HG03280 (cell line): ENCODE data around the gene DNAH17.

ENCODE experiments used
- ATAC-seq: cut with Tn5 transposase; IDR thresholded peaks from one replicate; pipeline ENCODE4 v1.9.1; 2021; ENCODE audit warnings: mild to moderate bottlenecking, moderate library complexity; ENCODE audit not compliant: unreplicated experiment

The DNAH17 gene

GRCh38 chr17:78547035-78547434 lies 30.2 kb downstream of the DNAH17 start:
- no peak for ATAC-seq

- ATAC-seq, result no peak
These were observed 30.7 kb downstream of the DNAH17 start for GRCh38 chr17:78546476-78546875.

GRCh38 chr17:78544881-78545755 lies 32.1 kb downstream of the DNAH17 start:
- no peak for ATAC-seq

- no peak for ATAC-seq
These were observed 35.5 kb downstream of the DNAH17 start for GRCh38 chr17:78541488-78542206.

- ATAC-seq, result no peak
These were observed 37.4 kb downstream of the DNAH17 start for GRCh38 chr17:78539781-78540180.

- no peak for ATAC-seq
These were observed 39.0 kb downstream of the DNAH17 start for GRCh38 chr17:78538033-78538776.

- ATAC-seq, result no peak
These were observed 39.9 kb downstream of the DNAH17 start for GRCh38 chr17:78537217-78537860.

- ATAC-seq, result no peak
These were observed 41.7 kb downstream of the DNAH17 start for GRCh38 chr17:78535273-78536197.

GRCh38 chr17:78534492-78535272 lies 42.5 kb downstream of the DNAH17 start:
- no peak for ATAC-seq

GRCh38 chr17:78532922-78533640 lies 44.1 kb downstream of the DNAH17 start:
- ATAC-seq, result no peak

GRCh38 chr17:78532311-78532710 lies 44.9 kb downstream of the DNAH17 start:
- ATAC-seq, result no peak

GRCh38 chr17:78530675-78531074 lies 46.5 kb downstream of the DNAH17 start:
- ATAC-seq, result no peak

GRCh38 chr17:78529871-78530670 lies 47.1 kb downstream of the DNAH17 start:
- no peak for ATAC-seq

GRCh38 chr17:78529251-78529650 lies 47.9 kb downstream of the DNAH17 start:
- no peak for ATAC-seq

- no peak for ATAC-seq
These were observed 48.7 kb downstream of the DNAH17 start for GRCh38 chr17:78528541-78528940.

GRCh38 chr17:78527345-78527744 lies 49.9 kb downstream of the DNAH17 start:
- ATAC-seq, result no peak

- ATAC-seq, result no peak
These were observed 50.8 kb downstream of the DNAH17 start for GRCh38 chr17:78526231-78527025.
